IPS-20b (cell line): ENCODE measurements around the gene RRM2.
"Not testable (repeated sequence)": the region's sequence is repeated elsewhere in the genome, so short reads cannot be mapped to it uniquely, and the experiment has no call there.

Source experiments
- H3K27ac ChIP-seq: one replicate; pipeline ENCODE4 v1.5.1; 2013; ENCODE audit warnings: low read length
- H3K27me3 ChIP-seq: 2 replicates; pipeline ENCODE4 v1.6.1; 2013; ENCODE audit warnings: mild to moderate bottlenecking, low read length, inconsistent platforms; ENCODE audit not compliant: insufficient read depth
- H3K36me3 ChIP-seq: 2 replicates; pipeline ENCODE4 v1.6.1; 2013; ENCODE audit warnings: low read depth, mild to moderate bottlenecking, inconsistent platforms, low read length, moderate library complexity; ENCODE audit not compliant: insufficient read depth
- H3K4me1 ChIP-seq: 2 replicates; pipeline ENCODE4 v1.6.1; 2013; ENCODE audit warnings: mild to moderate bottlenecking, control low read depth, inconsistent platforms, low read length, moderate library complexity; ENCODE audit not compliant: insufficient read depth
- H3K4me3 ChIP-seq: 2 replicates; pipeline ENCODE4 v1.5.1; 2013; ENCODE audit warnings: mild to moderate bottlenecking, low read length, inconsistent platforms
- H3K9ac ChIP-seq: 2 replicates; pipeline ENCODE4 v1.6.1; 2013; ENCODE audit warnings: low read depth, mild to moderate bottlenecking, inconsistent platforms, low read length, moderate library complexity
- H3K9me3 ChIP-seq: 2 replicates; pipeline ENCODE4 v1.6.1; 2013; ENCODE audit warnings: mild to moderate bottlenecking, low read depth, low read length, inconsistent platforms; ENCODE audit not compliant: insufficient read depth

The RRM2 gene

DNA sequence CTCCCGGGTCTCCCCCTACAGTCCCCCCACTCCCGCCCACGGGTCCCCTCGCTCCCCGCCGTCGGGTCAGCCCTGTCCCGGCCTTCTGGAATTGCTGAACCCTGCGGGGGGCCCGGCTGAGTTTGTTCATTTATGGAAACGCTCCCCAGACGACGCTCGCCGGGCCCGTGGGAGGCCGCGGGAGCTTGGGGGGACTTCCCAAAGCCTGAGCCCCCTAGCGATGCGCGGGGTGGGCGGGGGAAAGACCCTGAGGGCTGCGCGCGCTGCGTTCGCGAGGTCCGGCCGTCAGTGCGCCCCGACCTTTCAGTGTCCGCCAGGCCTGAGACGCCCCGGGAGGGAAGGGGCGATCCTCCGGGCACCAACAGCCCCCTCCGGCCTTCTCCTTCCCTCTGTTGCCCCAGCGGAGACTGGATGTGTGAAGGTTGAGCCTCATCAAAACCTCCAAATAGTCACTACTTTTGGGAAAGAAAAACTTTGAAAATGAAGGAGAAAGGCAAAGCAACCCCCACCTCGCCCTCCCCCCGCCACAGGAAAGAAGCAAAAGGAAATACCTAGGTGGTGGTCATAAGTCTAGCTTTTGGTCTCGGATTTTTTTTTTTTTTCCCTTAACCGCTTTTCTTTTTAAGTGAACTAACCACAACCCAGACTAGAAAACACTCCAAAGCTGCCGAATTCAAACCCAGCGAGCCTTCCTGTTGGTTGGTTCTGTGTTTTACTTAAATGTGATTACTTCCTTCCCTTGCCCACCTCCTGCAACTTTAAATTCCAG is 41.8 kb upstream of the RRM2 start:
- H3K27ac ChIP-seq, result no peak overlapping the region
- peak overlapping the region; percentile 52; the same call in 1 of the 2 replicates for H3K4me3 ChIP-seq
- no peaks in the 10 kb centered on the region for H3K9me3 ChIP-seq
- H3K27me3 ChIP-seq, result peaks cover 77% of the 10 kb centered on the region
- no peaks in the 10 kb centered on the region for H3K4me1 ChIP-seq
- no peaks in the 10 kb centered on the region for H3K36me3 ChIP-seq
- no peak overlapping the region for H3K9ac ChIP-seq

DNA sequence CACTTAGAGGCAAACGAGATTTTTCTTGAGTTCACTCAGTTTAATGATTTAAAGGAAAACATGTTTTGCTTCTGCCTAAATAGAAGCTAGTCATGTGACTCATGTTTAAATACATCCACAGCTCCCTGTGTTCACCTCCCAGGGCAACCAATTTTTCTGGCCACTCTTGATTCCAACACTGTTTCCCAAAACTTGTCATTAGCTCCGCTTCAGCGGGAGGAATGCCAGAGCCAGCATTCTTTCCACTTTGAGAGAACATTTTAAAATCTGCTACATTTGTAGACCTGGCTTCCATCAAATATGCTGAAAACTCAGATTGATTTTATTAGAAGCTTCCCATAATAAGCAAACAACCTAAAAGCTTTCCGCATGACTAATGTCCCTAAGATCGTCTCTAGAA is 39.5 kb upstream of the RRM2 start:
- H3K36me3 ChIP-seq, result no peaks in the 10 kb centered on the region
- no peak overlapping the region for H3K9ac ChIP-seq
- no peaks in the 10 kb centered on the region for H3K9me3 ChIP-seq
- H3K4me3 ChIP-seq, result no peak overlapping the region
- no peaks in the 10 kb centered on the region for H3K4me1 ChIP-seq
- H3K27ac ChIP-seq, result no peak overlapping the region
- peaks cover 55% of the 10 kb centered on the region for H3K27me3 ChIP-seq

DNA sequence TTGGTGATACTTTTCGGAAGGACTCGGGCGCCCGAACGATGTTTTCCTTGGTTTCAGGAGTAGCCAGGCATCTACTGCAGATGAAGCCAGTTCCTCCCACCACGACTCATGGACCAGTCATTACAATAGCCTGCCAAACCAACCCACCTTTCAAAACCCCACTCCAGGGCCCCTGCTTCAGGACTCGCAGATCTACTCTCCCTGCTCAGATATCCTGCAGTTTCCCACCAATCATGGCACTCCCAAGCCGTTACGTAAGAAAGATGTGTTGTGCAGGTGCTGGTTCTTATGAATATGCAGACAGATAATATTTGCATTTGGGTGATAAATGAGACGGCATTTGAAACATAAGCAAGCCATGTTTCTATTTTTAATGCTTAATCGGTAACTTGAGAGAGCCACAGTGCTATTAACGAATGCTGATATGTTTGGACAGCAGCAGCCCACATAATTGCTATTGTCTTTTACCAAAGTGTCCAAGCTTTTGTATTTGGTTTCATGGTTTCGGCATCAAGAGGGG is 38.8 kb upstream of the RRM2 start:
- Histone ChIP-seq H3K4me3 (no peak overlapping the region), H3K36me3 (no peaks in the 10 kb centered on the region), H3K27ac (no peak overlapping the region), H3K9ac (no peak overlapping the region), H3K27me3 (peaks cover 48% of the 10 kb centered on the region), H3K9me3 (no peaks in the 10 kb centered on the region), H3K4me1 (no peaks in the 10 kb centered on the region)

DNA sequence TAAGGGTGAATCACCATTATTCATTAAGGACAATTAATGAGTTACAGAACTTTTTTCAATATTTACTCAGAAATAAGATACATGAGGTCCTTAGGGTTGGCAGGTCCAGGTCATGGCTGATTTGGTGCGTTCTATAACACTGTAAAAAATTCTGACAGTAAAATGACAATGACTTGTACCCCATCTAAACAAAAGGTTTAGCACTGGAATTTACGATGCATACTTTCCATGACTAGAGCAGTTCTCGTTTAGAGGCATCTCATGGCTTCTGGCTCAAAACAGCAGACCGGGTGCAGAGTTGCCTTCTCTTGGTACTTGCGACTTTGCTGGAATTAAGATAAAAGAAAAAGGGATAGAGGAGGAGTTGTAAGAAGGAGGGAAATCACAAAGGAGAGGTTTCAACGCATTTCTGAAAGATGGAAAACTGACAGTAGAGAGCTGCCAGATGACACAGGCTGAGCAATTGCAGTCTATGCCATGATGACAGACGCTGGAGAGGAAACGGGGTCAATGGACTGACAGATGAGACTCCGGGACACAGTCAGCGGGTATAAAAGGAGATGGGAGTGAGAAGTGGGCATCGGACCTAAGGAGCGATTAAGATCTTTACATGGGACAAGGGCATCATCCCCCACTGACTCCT is 38.2 kb upstream of the RRM2 start:
- Histone ChIP-seq H3K9ac (no peak overlapping the region), H3K36me3 (no peaks in the 10 kb centered on the region), H3K4me1 (no peaks in the 10 kb centered on the region), H3K4me3 (no peak overlapping the region), H3K27me3 (peaks cover 42% of the 10 kb centered on the region), H3K9me3 (no peaks in the 10 kb centered on the region), H3K27ac (no peak overlapping the region)

DNA sequence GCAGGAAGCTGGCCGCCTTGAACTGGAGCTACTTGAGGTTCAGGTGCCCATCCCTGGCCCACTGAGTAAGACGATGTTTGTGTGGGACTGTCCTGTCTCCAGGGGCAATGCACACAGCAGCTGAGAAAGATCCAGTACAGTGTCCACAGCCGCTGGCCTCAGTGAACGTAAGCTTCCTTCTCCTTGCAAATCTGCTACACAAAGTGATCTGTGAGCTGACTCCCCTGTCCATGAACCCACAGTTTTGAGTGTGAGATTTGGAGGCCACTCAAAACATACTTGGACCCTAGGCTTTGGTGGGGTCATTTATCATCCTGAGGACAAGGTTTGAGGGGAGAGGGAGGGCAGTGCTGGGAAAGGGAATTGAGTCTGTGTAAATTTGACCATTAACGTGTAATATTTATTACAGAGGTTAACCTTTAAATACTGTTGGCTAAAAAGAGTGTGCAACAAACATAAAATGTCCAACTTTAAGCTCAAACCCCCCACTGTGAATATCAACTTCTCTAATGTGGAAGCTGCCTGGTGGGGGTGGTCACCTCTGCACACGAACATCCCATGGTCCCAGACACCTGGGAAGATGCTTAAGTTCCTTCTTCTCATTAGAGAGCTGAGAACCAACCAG is 37.4 kb upstream of the RRM2 start:
- no peak overlapping the region for H3K9ac ChIP-seq
- no peak overlapping the region for H3K27ac ChIP-seq
- no peak overlapping the region for H3K4me3 ChIP-seq
- no peaks in the 10 kb centered on the region for H3K36me3 ChIP-seq
- H3K9me3 ChIP-seq, result no peaks in the 10 kb centered on the region
- H3K4me1 ChIP-seq, result no peaks in the 10 kb centered on the region
- peaks cover 38% of the 10 kb centered on the region for H3K27me3 ChIP-seq

DNA sequence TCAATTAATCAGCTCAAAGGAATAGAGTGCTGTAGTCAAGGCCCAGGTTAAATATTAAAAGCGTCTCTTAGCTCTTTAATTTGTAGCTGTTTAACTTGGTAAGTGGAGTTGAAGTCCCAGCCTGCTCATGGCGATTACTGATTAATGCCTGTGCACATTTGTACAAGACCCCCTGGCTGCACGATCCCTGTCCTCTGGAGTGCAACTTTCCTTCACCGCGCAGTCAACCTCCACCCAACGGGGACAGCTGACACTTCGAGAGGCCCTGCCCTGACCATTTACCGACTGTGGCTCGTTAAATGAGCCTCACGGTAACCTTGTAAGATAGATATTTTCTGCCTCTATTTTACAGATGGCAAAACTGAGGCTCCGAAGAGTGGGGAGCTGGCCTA is 36.9 kb upstream of the RRM2 start:
- H3K4me3 ChIP-seq, result no peak overlapping the region
- no peak overlapping the region for H3K9ac ChIP-seq
- H3K4me1 ChIP-seq, result no peaks in the 10 kb centered on the region
- H3K9me3 ChIP-seq, result no peaks in the 10 kb centered on the region
- no peak overlapping the region for H3K27ac ChIP-seq
- H3K36me3 ChIP-seq, result no peaks in the 10 kb centered on the region
- H3K27me3 ChIP-seq, result peaks cover 33% of the 10 kb centered on the region

DNA sequence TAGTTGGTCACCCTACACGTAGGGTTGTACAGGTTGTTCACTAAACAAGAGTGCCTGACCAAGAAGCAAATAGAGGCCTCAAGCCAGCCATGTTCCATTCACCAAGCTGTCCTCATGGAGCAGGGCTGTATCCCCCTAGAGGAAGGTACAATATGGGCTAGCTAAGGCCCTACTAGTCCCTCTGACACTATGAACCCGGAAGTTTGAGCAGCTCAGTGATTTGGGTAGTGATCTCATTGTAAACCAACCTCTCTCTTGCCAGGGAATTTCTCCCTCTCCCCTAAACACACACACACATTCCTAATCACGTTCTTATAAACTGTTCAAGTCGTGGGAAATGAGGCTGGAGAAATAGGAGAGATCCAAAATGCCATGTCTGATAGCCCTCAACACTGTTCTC is 35.6 kb upstream of the RRM2 start:
- peaks cover 20% of the 10 kb centered on the region for H3K27me3 ChIP-seq
- no peaks in the 10 kb centered on the region for H3K4me1 ChIP-seq
- no peak overlapping the region for H3K4me3 ChIP-seq
- H3K9me3 ChIP-seq, result no peaks in the 10 kb centered on the region
- no peak overlapping the region for H3K27ac ChIP-seq
- no peak overlapping the region for H3K9ac ChIP-seq
- H3K36me3 ChIP-seq, result no peaks in the 10 kb centered on the region

DNA sequence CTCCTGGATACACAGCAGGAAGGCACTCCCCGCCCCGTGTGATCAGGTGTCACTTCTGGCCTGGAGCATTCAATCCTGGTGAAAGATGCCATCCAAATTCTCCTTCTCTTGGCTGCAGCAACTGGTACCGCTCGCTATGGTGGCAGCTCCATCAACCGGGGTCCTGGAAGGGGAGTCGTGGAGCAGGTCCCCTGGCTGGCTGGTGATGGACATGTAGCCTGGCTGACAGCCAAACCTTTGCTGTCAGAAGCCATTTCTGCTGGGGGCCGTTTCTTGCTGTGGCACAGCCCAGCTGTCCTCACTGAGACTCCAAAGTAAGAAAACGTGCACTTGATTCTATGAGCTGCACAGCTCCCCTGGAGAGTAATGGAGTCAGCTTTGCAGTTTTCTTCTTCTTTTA is 35.2 kb upstream of the RRM2 start:
- no peak overlapping the region for H3K9ac ChIP-seq
- peaks cover 16% of the 10 kb centered on the region for H3K27me3 ChIP-seq
- no peaks in the 10 kb centered on the region for H3K36me3 ChIP-seq
- no peaks in the 10 kb centered on the region for H3K9me3 ChIP-seq
- H3K4me1 ChIP-seq, result no peaks in the 10 kb centered on the region
- H3K27ac ChIP-seq, result no peak overlapping the region
- H3K4me3 ChIP-seq, result no peak overlapping the region

DNA sequence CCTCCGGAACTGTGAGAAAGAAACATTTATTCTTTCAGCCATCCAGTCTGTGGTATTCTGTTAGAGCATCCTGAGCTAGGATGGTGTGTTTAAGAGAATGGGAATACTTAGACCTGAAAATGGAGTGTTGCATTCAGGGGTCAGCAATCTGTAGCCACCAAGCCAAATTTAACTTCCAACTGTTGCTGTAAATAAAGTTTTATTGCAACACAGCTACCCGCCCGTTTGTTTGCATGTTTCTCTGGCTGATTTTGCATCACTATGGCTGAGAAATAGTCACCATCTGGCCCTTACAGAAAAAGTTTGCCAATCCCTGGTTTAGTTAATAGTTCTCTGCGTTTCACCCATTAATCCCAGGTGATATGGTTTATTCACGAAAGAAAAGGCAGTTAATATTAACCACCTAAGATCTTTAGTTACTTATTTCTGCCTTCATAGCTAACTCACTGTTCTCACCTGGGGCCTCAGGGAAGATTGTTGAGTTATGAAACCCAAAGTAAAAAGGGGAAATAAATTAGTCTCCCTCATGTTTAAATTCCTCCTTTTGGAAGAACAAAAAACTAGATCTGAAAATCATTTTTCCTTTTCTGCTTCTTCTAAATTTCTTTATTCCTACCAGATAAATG is 32.9 kb upstream of the RRM2 start:
- Histone ChIP-seq H3K9ac (no peak overlapping the region), H3K27ac (no peak overlapping the region), H3K9me3 (no peaks in the 10 kb centered on the region), H3K36me3 (no peaks in the 10 kb centered on the region), H3K27me3 (no peaks in the 10 kb centered on the region), H3K4me1 (no peaks in the 10 kb centered on the region), H3K4me3 (no peak overlapping the region)

DNA sequence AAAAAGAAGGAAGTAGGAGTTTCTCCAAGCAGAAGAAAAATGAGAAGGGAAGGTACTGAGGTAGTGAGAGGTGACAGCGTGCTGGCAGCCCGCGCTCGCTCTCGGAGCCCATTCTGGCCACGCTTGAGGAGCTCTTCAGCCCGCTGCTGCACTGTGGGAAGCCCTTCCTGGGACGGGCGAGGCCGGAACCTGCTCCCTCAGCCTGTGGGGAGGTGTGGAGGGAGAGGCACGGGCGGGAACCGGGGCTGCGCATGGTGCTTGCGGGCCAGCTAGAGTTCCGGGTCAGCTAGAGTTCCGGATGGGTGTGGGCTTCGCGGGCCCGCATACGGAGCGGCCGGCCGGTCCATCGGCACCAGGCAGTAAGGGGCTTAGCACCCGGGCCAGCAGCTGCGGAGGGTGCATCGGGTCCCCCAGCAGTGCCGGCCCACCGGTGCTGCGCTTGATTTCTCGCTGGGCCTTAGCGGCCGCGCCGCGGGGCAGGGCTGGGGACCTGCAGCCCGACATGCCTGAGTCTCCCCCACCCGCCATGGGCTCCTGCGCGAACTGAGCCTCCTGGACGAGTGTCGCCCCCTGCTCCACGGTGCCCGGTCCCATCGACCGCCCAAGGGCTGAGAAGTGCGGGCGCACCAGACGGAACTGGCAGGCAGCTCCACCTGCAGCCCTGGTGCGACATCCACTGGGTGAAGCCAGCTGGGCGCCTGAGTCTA is 31.2 kb upstream of the RRM2 start:
- Histone ChIP-seq H3K9me3 (no peaks in the 10 kb centered on the region), H3K27ac (no peak overlapping the region), H3K27me3 (no peaks in the 10 kb centered on the region), H3K9ac (no peak overlapping the region), H3K4me3 (no peak overlapping the region), H3K36me3 (no peaks in the 10 kb centered on the region), H3K4me1 (no peaks in the 10 kb centered on the region)

DNA sequence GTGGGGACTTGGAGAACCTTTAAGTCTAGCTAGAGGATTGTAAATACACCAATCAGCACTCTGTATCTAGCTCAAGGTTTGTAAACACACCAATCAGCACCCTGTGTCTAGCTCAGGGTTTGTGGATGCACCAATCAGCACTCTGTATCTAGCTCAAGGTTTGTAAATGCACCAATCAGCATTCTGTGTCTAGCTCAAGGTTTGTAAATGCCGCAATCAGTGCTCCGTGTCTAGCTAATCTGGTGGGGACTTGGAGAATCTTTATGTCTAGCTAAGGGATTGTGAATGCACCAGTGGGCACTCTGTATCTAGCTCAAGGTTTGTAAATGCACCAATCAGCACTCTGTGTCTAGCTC is 30.7 kb upstream of the RRM2 start:
- not testable (repeated sequence) for H3K4me3 ChIP-seq

More for the DNA sequence above, 30.7 kb upstream of the RRM2 start:
- not testable (repeated sequence) for H3K9ac ChIP-seq, H3K4me1 ChIP-seq, H3K36me3 ChIP-seq, H3K27me3 ChIP-seq, H3K27ac ChIP-seq, H3K9me3 ChIP-seq
